Astrocyte (in vitro differentiated cells and primary cell): Measurements from ENCODE around the gene VPS25. TPM values are rescaled to one million over a fixed set of nuclear protein-coding genes. Genes with fewer than 3 reads are reported as not detected.

Experiments
- DNase-seq: peaks from one replicate; pipeline ENCODE4 v3.0.0-alpha.2; 2010; ENCODE audit warnings: low read depth
- FAIRE-seq: peaks from 2 replicates; lab custom pipeline; 2011; peaks lifted over from hg19 to GRCh38; lab: Jason Lieb, UNC
- H2AFZ ChIP-seq: 2 replicates; pipeline ENCODE4 v1.6.0; 2012; ENCODE audit warnings: low read depth, low read length, inconsistent platforms
- H3K27ac ChIP-seq: 2 replicates; pipeline ENCODE4 v1.5.1; 2011; ENCODE audit warnings: low read depth, low read length, inconsistent platforms
- H3K27me3 ChIP-seq: 2 replicates; pipeline ENCODE4 v1.6.0; 2011; ENCODE audit warnings: low read length, inconsistent platforms; ENCODE audit not compliant: insufficient read depth
- H3K36me3 ChIP-seq: 2 replicates; pipeline ENCODE4 v1.5.1; 2011; ENCODE audit warnings: low read length, inconsistent platforms; ENCODE audit not compliant: insufficient read depth
- H3K4me1 ChIP-seq: 2 replicates; pipeline ENCODE4 v1.5.1; 2011; ENCODE audit warnings: low read length, inconsistent platforms; ENCODE audit not compliant: insufficient read depth
- H3K4me2 ChIP-seq: 2 replicates; pipeline ENCODE4 v1.6.0; 2012; ENCODE audit warnings: low read length, inconsistent platforms
- H3K4me3 ChIP-seq: 2 replicates; pipeline ENCODE4 v1.5.1; 2011; ENCODE audit warnings: low read depth, mild to moderate bottlenecking, low read length, inconsistent platforms; ENCODE audit not compliant: insufficient read depth
- H3K79me2 ChIP-seq: 2 replicates; pipeline ENCODE4 v1.6.0; 2012; ENCODE audit warnings: mild to moderate bottlenecking, low read length, inconsistent platforms; ENCODE audit not compliant: insufficient read depth
- H3K9ac ChIP-seq: 2 replicates; pipeline ENCODE4 v1.6.0; 2012; ENCODE audit warnings: mild to moderate bottlenecking, low read length, inconsistent platforms
- H3K9me3 ChIP-seq: 2 replicates; pipeline ENCODE4 v1.5.1; 2012; ENCODE audit warnings: low read depth, mild to moderate bottlenecking, low read length, inconsistent platforms; ENCODE audit not compliant: insufficient read depth
- H4K20me1 ChIP-seq: 2 replicates; pipeline ENCODE4 v1.6.0; 2012; ENCODE audit warnings: low read length, inconsistent platforms; ENCODE audit not compliant: insufficient read depth
- H3K27ac Mint-ChIP-seq: one replicate; pipeline ENCODE4 v1.8.0; 2021; ENCODE audit warnings: mild to moderate bottlenecking, mixed read lengths; ENCODE audit not compliant: unreplicated experiment
- H3K27me3 Mint-ChIP-seq: one replicate; pipeline ENCODE4 v1.8.0; 2021; ENCODE audit warnings: low read depth, mixed read lengths; ENCODE audit not compliant: unreplicated experiment
- H3K36me3 Mint-ChIP-seq: one replicate; pipeline ENCODE4 v1.8.0; 2021; ENCODE audit warnings: low read depth, mixed read lengths; ENCODE audit not compliant: unreplicated experiment
- H3K4me1 Mint-ChIP-seq: one replicate; pipeline ENCODE4 v1.8.0; 2021; ENCODE audit warnings: low read depth, mixed read lengths; ENCODE audit not compliant: unreplicated experiment
- H3K4me3 Mint-ChIP-seq: one replicate; pipeline ENCODE4 v1.8.0; 2021; ENCODE audit warnings: mild to moderate bottlenecking, moderate library complexity, mixed read lengths; ENCODE audit not compliant: unreplicated experiment
- H3K9me3 Mint-ChIP-seq: one replicate; pipeline ENCODE4 v1.8.0; 2021; ENCODE audit warnings: mild to moderate bottlenecking, mixed read lengths; ENCODE audit not compliant: unreplicated experiment
- EZH2 ChIP-seq: IDR thresholded peaks from 2 replicates; pipeline ENCODE4 v1.6.1; 2012; ENCODE audit warnings: mild to moderate bottlenecking, low read length, inconsistent platforms; ENCODE audit not compliant: insufficient read depth
- total RNA-seq: library from RNA; stranded (reverse); gene quantifications from 2 replicates; pipeline ENCODE4 v1.2.1, GENCODE V29; 2021
- TF ChIP-seq, protein P1 (sequence below): IDR thresholded peaks from 2 replicates; pipeline ENCODE4 v1.5.1; 2011; ENCODE audit warnings: low read depth, mild to moderate bottlenecking, inconsistent platforms, low read length, moderate library complexity; ENCODE audit not compliant: insufficient read depth

Gene VPS25
- total RNA-seq, 1 donor from 2014 or later, result 49.5 TPM

DNA sequence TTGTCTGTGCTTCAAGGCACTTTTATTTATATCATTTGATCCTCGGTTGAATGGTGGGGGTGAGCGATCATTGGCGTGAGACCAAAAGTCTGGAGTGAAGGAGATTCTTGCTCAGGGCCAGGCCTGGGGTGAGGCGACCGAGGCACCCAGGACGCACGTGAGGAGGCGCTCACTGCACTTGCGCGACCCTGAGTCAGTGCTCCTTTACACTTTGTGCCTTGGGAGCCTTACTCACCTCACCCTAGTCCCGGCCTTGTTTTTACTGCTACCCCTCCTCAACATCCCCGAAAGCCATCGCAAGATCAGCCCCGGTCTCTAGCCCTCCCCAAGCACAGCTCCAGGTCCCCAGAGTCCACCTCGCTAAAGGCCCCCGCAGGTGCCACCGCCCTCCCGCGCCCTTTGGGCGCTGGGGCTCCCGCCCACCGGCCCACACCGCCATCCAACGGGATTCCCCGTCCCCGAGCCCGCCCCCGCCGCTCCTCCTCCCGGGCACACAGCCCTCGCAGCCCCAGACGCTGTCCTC, 28.9 kb upstream of the VPS25 start:
- H3K27me3 Mint-ChIP-seq, result peaks cover 2% of the 10 kb centered on the region
- peak overlapping the region; percentile 99 for H3K4me2 ChIP-seq
- H3K9me3 Mint-ChIP-seq, result no peaks in the 10 kb centered on the region
- H3K4me1 Mint-ChIP-seq, result peaks cover 5% of the 10 kb centered on the region
- H3K36me3 ChIP-seq, result no peaks in the 10 kb centered on the region
- H3K27ac Mint-ChIP-seq, result peak overlapping the region; percentile 85
- peaks cover 18% of the 10 kb centered on the region for H3K79me2 ChIP-seq
- peak overlapping the region; percentile 85 for H3K4me3 ChIP-seq
- FAIRE-seq (no peak), DNase-seq (no peak)
- H3K9me3 ChIP-seq, result peaks cover 3% of the 10 kb centered on the region
- H3K9ac ChIP-seq, result peak overlapping the region; percentile 89
- H3K36me3 Mint-ChIP-seq, result no peaks in the 10 kb centered on the region
- H3K27me3 ChIP-seq, result peaks cover 7% of the 10 kb centered on the region
- H3K27ac ChIP-seq, result peak overlapping the region; percentile 88
- no peaks in the 10 kb centered on the region for H4K20me1 ChIP-seq
- TF ChIP-seq, protein P1, sequence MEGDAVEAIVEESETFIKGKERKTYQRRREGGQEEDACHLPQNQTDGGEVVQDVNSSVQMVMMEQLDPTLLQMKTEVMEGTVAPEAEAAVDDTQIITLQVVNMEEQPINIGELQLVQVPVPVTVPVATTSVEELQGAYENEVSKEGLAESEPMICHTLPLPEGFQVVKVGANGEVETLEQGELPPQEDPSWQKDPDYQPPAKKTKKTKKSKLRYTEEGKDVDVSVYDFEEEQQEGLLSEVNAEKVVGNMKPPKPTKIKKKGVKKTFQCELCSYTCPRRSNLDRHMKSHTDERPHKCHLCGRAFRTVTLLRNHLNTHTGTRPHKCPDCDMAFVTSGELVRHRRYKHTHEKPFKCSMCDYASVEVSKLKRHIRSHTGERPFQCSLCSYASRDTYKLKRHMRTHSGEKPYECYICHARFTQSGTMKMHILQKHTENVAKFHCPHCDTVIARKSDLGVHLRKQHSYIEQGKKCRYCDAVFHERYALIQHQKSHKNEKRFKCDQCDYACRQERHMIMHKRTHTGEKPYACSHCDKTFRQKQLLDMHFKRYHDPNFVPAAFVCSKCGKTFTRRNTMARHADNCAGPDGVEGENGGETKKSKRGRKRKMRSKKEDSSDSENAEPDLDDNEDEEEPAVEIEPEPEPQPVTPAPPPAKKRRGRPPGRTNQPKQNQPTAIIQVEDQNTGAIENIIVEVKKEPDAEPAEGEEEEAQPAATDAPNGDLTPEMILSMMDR, result no peak
- no peak for TF ChIP-seq EZH2
- peaks cover 10% of the 10 kb centered on the region for H3K4me1 ChIP-seq
- H3K4me3 Mint-ChIP-seq, result peak overlapping the region; percentile 98
- H2AFZ ChIP-seq, result peak overlapping the region; percentile 94

DNA sequence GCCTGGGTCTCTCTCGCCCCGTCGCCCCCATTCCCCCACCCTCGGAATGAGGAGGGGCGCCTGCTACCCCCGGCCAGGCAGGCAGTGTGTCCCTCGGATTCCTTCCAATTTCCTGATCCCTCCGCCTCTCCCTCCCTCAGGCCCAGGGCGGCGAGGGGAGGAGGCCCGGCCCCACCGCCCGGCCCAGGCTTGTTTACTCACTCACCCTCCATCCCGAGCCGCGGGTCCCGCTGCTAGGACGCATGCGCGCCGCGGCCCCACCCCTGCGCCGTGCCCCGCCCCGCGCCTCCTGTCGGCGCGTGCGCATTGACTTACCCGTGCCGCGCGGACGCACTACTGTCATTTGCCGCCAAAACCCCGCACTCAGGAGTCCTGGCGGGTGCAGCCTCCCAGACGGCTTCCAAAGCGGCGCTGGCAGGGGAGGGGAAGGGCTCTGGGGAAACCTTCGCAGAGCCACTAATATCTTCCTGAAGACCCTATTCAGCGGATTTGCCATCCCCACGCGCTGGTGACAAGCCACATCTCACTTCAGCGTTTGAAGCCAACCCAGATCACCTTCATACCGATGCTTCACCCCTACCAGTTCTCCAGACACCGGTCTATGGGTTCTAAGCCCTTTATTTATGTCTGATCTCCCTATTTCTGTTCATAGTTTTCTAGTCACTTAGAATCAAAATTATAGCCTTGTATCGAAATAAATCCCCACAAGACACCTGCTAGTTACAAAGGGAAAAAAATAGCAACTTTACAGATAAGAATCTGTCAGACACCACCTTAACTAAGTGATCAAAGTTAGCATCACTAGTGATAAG, 28.2 kb upstream of the VPS25 start, which contains the start of gene EZH1:
Gene EZH1 (minus strand): TSS at position 235 of the 812 bp plus-strand sequence. CDS start 16,099 bp downstream, outside the sequence.
- no peak for FAIRE-seq
- peak within 1 kb of the TSS; percentile 94 for H2AFZ ChIP-seq
- H3K27me3 Mint-ChIP-seq, result peaks cover 2% of the 10 kb centered on the region

More for the DNA sequence above, 28.2 kb upstream of the VPS25 start, which contains the start of gene EZH1:
- H3K4me2 ChIP-seq, result peak within 1 kb of the TSS; percentile 99
- H4K20me1 ChIP-seq, result no peaks in the 10 kb centered on the region
- peaks cover 18% of the 10 kb centered on the region for H3K79me2 ChIP-seq
- DNase-seq, result peak; percentile 66
- H3K36me3 ChIP-seq, result no peaks in the 10 kb centered on the region
- Mint-ChIP-seq H3K36me3 (no peaks in the 10 kb centered on the region), H3K4me1 (peaks cover 5% of the 10 kb centered on the region), H3K4me3 (peak within 1 kb of the TSS; percentile 98), H3K9me3 (no peaks in the 10 kb centered on the region), H3K27ac (peak within 1 kb of the TSS; percentile 85)
- TF ChIP-seq EZH2, result no peak
- TF ChIP-seq, protein P1, result no peak
- peaks cover 7% of the 10 kb centered on the region for H3K27me3 ChIP-seq
- peaks cover 10% of the 10 kb centered on the region for H3K4me1 ChIP-seq
- peak within 1 kb of the TSS; percentile 88 for H3K27ac ChIP-seq
- H3K4me3 ChIP-seq, result peak within 1 kb of the TSS; percentile 85
- peaks cover 3% of the 10 kb centered on the region for H3K9me3 ChIP-seq
- peak within 1 kb of the TSS; percentile 89 for H3K9ac ChIP-seq
